Endothelial cell of umbilical vein (primary cell): Measurements from ENCODE around the gene IWS1. TPM values are rescaled to one million over a fixed set of nuclear protein-coding genes. Genes with fewer than 3 reads are reported as not detected.

ENCODE experiments used
- BruUV-seq: library from RNA; stranded (reverse); fragments of 400-500 nt; replicated peaks from 2 replicates; lab custom pipeline; 2021; lab: Mats Ljungman, UMichigan
- CTCF ChIA-PET: fragments of 300-600, 350-600 bp; sonication (Branson Sonifier 250); formaldehyde crosslinking; loops from one replicate; lab custom pipeline; 2021; ENCODE audit warnings: antibody characterized with exemption, inconsistent platforms; lab: Charles Lee
- POLR2A ChIA-PET: fragments of 300-600, 350-600 bp; sonication (Branson Sonifier 250); formaldehyde crosslinking; loops from one replicate; lab custom pipeline; 2021; ENCODE audit warnings: antibody characterized with exemption, inconsistent platforms; lab: Charles Lee
- DNase-seq: peaks from one replicate; pipeline ENCODE4 v3.0.0-alpha.2; 2011; ENCODE audit warnings: low read depth, low spot score
- FAIRE-seq: peaks from 2 replicates; lab custom pipeline; 2011; peaks lifted over from hg19 to GRCh38; lab: Jason Lieb, UNC
- H2AFZ ChIP-seq: 2 replicates; pipeline ENCODE4 v1.6.0; 2012; ENCODE audit warnings: low read depth, low read length, control low read depth, inconsistent platforms
- H3K27ac ChIP-seq: 2 replicates; pipeline ENCODE4 v1.5.1; 2011; ENCODE audit warnings: low read depth, mild to moderate bottlenecking, control low read depth, low read length, moderate library complexity; ENCODE audit not compliant: insufficient read depth
- H3K27me3 ChIP-seq, 2 experiments: 2 replicates each; pipeline versions ENCODE4 v1.6.0 to v1.6.1; 2011; ENCODE audit warnings: low read length in 2 of 2, mixed read lengths in 1 of 2; ENCODE audit not compliant: control insufficient read depth in 2 of 2, insufficient read depth in 2 of 2
- H3K36me3 ChIP-seq, 2 experiments: 2 replicates in 1 of 2; 3 replicates in 1 of 2; pipeline ENCODE4 v1.5.1; 2011; ENCODE audit warnings: low read length in 2 of 2, mild to moderate bottlenecking in 1 of 2, moderate library complexity in 1 of 2; ENCODE audit not compliant: control insufficient read depth in 2 of 2, insufficient read depth in 2 of 2; ENCODE audit errors: extremely low read depth in 1 of 2
- H3K4me1 ChIP-seq: 3 replicates; pipeline ENCODE4 v1.5.1; 2011; ENCODE audit warnings: mild to moderate bottlenecking, low read length; ENCODE audit not compliant: control insufficient read depth, insufficient read depth; ENCODE audit errors: extremely low read depth
- H3K4me2 ChIP-seq: 2 replicates; pipeline ENCODE4 v1.6.1; 2011; ENCODE audit warnings: low read length, control low read depth, mixed read lengths; ENCODE audit not compliant: insufficient read depth
- H3K4me3 ChIP-seq, 3 experiments: fragments of 200-600 bp in 1 of 3; sonication (generic), shearing (Covaris generic) in 1 of 3; replicated peaks in 1 of 3; 2 replicates each; pipeline ENCODE4 v1.5.1; 2011 to 2016; ENCODE audit warnings: control low read depth in 3 of 3, low read length in 3 of 3, mild to moderate bottlenecking in 2 of 3, inconsistent platforms in 1 of 3, low read depth in 1 of 3, moderate library complexity in 1 of 3; ENCODE audit not compliant: insufficient read depth in 1 of 3
- H3K79me2 ChIP-seq: 2 replicates; pipeline ENCODE4 v1.6.0; 2012; ENCODE audit warnings: low read length, inconsistent platforms; ENCODE audit not compliant: control insufficient read depth, insufficient read depth
- H3K9ac ChIP-seq: replicated peaks from 2 replicates; pipeline ENCODE3; 2011; ENCODE audit warnings: low read length, control low read depth; ENCODE audit not compliant: insufficient read depth; ENCODE audit errors: extremely low read depth
- H3K9me1 ChIP-seq: replicated peaks from 3 replicates; pipeline ENCODE4 v1.6.0; 2011; ENCODE audit warnings: mild to moderate bottlenecking, low read length; ENCODE audit not compliant: control insufficient read depth, insufficient read depth; ENCODE audit errors: extremely low read depth
- H3K9me3 ChIP-seq: replicated peaks from 2 replicates; pipeline ENCODE4 v1.5.1; 2012; ENCODE audit warnings: low read length, inconsistent platforms; ENCODE audit not compliant: control insufficient read depth, insufficient read depth
- H4K20me1 ChIP-seq: replicated peaks from 2 replicates; pipeline ENCODE3; 2011; ENCODE audit warnings: mild to moderate bottlenecking, low read length; ENCODE audit not compliant: control insufficient read depth, insufficient read depth; ENCODE audit errors: extremely low read depth
- EZH2 ChIP-seq: IDR thresholded peaks from 2 replicates; pipeline ENCODE4 v1.6.1; 2012; ENCODE audit warnings: borderline replicate concordance, low read depth, mild to moderate bottlenecking, moderate library complexity, low read length, inconsistent platforms; ENCODE audit not compliant: severe bottlenecking
- FOS ChIP-seq: IDR thresholded peaks from 2 replicates; pipeline ENCODE4 v1.6.1; 2011; ENCODE audit warnings: mild to moderate bottlenecking, low read length, moderate library complexity, borderline replicate concordance; ENCODE audit not compliant: insufficient read depth
- GATA2 ChIP-seq: IDR thresholded peaks from 2 replicates; pipeline ENCODE4 v1.7.0; 2011; ENCODE audit warnings: low read depth, mild to moderate bottlenecking, moderate library complexity, mixed read lengths, low read length; ENCODE audit not compliant: insufficient read length, insufficient read depth
- JUN ChIP-seq: IDR thresholded peaks from 2 replicates; pipeline ENCODE4 v1.6.1; 2011; ENCODE audit warnings: borderline replicate concordance, low read depth; ENCODE audit not compliant: insufficient read length, insufficient read depth
- MAX ChIP-seq: IDR thresholded peaks from 2 replicates; pipeline ENCODE4 v1.6.1; 2011; ENCODE audit not compliant: insufficient read depth, insufficient read length
- MYC ChIP-seq: IDR thresholded peaks from one replicate; pipeline ENCODE4 v1.6.1; 2011; ENCODE audit warnings: mild to moderate bottlenecking, low read depth, low read length
- POLR2A ChIP-seq: IDR thresholded peaks from 2 replicates; pipeline ENCODE4 v1.6.1; 2012; ENCODE audit warnings: low read depth, mild to moderate bottlenecking, control low read depth, low read length
- POLR2AphosphoS5 ChIP-seq: IDR thresholded peaks from 2 replicates; pipeline ENCODE4 v1.6.1; 2012; ENCODE audit warnings: low read depth, mild to moderate bottlenecking, control low read depth, low read length, moderate library complexity; ENCODE audit not compliant: insufficient read depth
- dilution Hi-C: fragments of 300-500 bp; cut with MboI; formaldehyde crosslinking; loops from one replicate; pipeline ENCODE4 v1.15.0; 2019; ENCODE audit warnings: low sequenced_read_pairs; ENCODE audit not compliant: extremely low pct_ligation_motif_present
- intact Hi-C: fragments of 100-400 bp; cut with micrococcal nuclease; formaldehyde crosslinking; loops from one replicate; pipeline ENCODE4 v1.10.0; 2022
- polyA plus RNA-seq, 4 experiments: library from polyadenylated mRNA; depleted of rRNA in 3 of 4; stranded (reverse) in 3 of 4; unstranded in 1 of 4; fragments of >200 nt; gene quantifications; 2 replicates each; pipeline versions ENCODE4 v1.2.1 to v1.2.3, GENCODE V29; 2011 to 2012; ENCODE audit warnings: missing spikeins in 1 of 4
- total RNA-seq: library from RNA; stranded (reverse); gene quantifications from 2 replicates; pipeline ENCODE4 v1.2.3, GENCODE V29; 2021
- TF ChIP-seq, protein P1 (sequence below), 2 donors: IDR thresholded peaks; 1 replicate in 1 of 2; 2 replicates in 1 of 2; pipeline ENCODE4 v1.5.1; 2011; ENCODE audit warnings: low read length in 2 of 2, mild to moderate bottlenecking in 2 of 2, moderate library complexity in 2 of 2, control low read depth in 1 of 2, inconsistent platforms in 1 of 2, low read depth in 1 of 2; ENCODE audit not compliant: insufficient read depth in 1 of 2; ENCODE audit errors: extremely low read depth in 1 of 2

The IWS1 gene
- total and polyA plus RNA-seq, 2 donors (not counting 3 experiments of a cell fraction or from before 2014, with no cell fraction given) = 14.7 to 51.0 TPM

DNA sequence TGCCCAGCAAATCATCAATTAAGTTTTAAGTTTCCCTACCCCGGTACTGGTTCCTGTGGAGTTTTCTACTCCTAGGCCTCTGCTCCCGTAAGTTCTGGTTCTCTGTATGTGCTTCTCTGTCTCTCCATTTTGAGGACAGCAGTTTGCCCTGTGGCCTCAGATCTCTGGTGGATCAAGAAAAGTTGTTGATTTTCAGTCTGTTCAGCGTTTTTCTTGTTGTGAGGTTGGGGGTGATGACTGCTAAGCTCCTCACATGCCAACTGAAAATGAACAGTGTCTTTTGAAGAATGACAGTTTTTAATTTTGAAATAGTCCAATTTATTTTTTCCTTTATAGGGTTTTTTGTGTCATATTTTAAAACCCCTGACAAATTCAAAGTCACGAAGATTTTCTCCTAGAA, 76.4 kb downstream of the IWS1 start:
- Histone ChIP-seq H3K4me1 (no peaks in the 10 kb centered on the region), H3K79me2 (no peaks in the 10 kb centered on the region), H3K4me3 (no peak overlapping the region), H3K9me3 (no peaks in the 10 kb centered on the region), H3K27me3 (no peaks in the 10 kb centered on the region), H3K36me3 (no peaks in the 10 kb centered on the region), H4K20me1 (no peaks in the 10 kb centered on the region), H2AFZ (no peak overlapping the region), H3K9ac (no peak overlapping the region), H3K9me1 (no peaks in the 10 kb centered on the region), H3K4me2 (no peak overlapping the region), H3K27ac (no peak overlapping the region)
- dilution Hi-C loops (no loop called here), intact Hi-C loops (no loop called here)
- ChIA-PET POLR2A (no interaction called here), CTCF (interaction anchor here (1.2 kb wide), 2 partner anchors 12 to 246 kb away, joined by 3 read pairs; no protein-coding TSS in a partner anchor)
- no peak for FAIRE-seq
- TF ChIP-seq POLR2AphosphoS5 (no peak), EZH2 (no peak), JUN (no peak), POLR2A (no peak), GATA2 (no peak), MYC (no peak), FOS (no peak), MAX (no peak)
- TF ChIP-seq, protein P1, sequence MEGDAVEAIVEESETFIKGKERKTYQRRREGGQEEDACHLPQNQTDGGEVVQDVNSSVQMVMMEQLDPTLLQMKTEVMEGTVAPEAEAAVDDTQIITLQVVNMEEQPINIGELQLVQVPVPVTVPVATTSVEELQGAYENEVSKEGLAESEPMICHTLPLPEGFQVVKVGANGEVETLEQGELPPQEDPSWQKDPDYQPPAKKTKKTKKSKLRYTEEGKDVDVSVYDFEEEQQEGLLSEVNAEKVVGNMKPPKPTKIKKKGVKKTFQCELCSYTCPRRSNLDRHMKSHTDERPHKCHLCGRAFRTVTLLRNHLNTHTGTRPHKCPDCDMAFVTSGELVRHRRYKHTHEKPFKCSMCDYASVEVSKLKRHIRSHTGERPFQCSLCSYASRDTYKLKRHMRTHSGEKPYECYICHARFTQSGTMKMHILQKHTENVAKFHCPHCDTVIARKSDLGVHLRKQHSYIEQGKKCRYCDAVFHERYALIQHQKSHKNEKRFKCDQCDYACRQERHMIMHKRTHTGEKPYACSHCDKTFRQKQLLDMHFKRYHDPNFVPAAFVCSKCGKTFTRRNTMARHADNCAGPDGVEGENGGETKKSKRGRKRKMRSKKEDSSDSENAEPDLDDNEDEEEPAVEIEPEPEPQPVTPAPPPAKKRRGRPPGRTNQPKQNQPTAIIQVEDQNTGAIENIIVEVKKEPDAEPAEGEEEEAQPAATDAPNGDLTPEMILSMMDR (IDR thresholded peaks at IDR 0.05; ENCODE audit: extremely low read depth in 1 of 2, insufficient read depth in 1 of 2, low read depth in 1 of 2, low read length in 2 of 2) = no peak
- BruUV-seq = no TSS peak
- no peak for DNase-seq
